ENCODE measurements around the gene RAP1A.

RAP1A gene

DNA sequence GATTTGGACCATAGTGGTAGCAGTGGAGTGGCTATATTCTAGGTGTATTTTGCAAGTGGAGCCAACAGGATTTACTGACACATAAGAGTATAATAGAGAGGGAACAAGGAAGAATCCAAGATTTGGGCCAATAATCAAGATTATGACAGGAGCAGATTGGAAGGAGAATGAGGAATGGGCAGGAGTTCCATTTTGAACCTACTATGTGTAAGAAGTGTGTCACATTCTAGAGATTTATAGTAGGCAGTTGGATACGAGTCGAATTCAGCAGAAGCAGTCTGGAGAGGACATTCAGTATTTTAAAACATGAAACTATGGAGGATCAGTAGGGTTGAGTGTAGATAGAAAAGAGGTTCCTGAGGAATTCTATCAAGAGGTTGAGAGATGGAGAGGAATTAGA lies 97.9 kb downstream of the RAP1A start:
- in situ Hi-C loops (cut with HindIII; ENCODE audit: low pct_ligation_motif_present, low sequenced_read_pairs) = no loop called here
- H3K4me3 ChIP-seq (ENCODE audit: low read depth, low read length) = no peak overlapping the region
- H3K27me3 ChIP-seq (replicated peaks) = no peaks in the 10 kb centered on the region
- no peak for DNase-seq
- H3K27ac ChIP-seq = no peak overlapping the region
- TF ChIP-seq, protein P1, sequence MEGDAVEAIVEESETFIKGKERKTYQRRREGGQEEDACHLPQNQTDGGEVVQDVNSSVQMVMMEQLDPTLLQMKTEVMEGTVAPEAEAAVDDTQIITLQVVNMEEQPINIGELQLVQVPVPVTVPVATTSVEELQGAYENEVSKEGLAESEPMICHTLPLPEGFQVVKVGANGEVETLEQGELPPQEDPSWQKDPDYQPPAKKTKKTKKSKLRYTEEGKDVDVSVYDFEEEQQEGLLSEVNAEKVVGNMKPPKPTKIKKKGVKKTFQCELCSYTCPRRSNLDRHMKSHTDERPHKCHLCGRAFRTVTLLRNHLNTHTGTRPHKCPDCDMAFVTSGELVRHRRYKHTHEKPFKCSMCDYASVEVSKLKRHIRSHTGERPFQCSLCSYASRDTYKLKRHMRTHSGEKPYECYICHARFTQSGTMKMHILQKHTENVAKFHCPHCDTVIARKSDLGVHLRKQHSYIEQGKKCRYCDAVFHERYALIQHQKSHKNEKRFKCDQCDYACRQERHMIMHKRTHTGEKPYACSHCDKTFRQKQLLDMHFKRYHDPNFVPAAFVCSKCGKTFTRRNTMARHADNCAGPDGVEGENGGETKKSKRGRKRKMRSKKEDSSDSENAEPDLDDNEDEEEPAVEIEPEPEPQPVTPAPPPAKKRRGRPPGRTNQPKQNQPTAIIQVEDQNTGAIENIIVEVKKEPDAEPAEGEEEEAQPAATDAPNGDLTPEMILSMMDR (IDR thresholded peaks at IDR 0.05; ENCODE audit: low read depth, low read length, missing control alignments) = no peak
- no peaks in the 10 kb centered on the region for H3K36me3 ChIP-seq (replicated peaks)

DNA sequence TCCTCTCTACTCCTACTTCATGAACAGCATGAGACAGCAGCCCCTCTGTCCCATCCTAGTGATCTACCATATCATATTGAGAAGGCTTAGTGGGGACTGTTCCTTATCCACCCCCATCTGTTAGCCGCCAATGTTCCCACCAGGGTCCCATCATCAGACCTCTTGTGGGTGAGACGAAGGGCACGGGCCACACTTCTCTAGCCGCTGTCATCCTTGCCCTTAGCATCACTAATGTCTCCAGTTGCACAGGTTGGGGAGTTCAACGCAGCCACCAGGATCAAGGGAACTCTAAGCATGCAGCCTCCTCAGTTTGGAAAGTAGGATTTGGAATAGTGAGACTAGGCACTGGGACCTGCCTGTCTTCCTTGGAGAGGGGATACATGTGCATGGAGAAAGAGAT lies 99.5 kb downstream of the RAP1A start:
- TF ChIP-seq, protein P1 (IDR thresholded peaks at IDR 0.05; ENCODE audit: low read depth, low read length, missing control alignments) = no peak
- no peak overlapping the region for H3K27ac ChIP-seq
- no peak overlapping the region for H3K4me3 ChIP-seq (ENCODE audit: low read depth, low read length)
- no peaks in the 10 kb centered on the region for H3K27me3 ChIP-seq (replicated peaks)
- DNase-seq = no peak
- in situ Hi-C loops (cut with HindIII; ENCODE audit: low pct_ligation_motif_present, low sequenced_read_pairs) = no loop called here
- no peaks in the 10 kb centered on the region for H3K36me3 ChIP-seq (replicated peaks)

DNA sequence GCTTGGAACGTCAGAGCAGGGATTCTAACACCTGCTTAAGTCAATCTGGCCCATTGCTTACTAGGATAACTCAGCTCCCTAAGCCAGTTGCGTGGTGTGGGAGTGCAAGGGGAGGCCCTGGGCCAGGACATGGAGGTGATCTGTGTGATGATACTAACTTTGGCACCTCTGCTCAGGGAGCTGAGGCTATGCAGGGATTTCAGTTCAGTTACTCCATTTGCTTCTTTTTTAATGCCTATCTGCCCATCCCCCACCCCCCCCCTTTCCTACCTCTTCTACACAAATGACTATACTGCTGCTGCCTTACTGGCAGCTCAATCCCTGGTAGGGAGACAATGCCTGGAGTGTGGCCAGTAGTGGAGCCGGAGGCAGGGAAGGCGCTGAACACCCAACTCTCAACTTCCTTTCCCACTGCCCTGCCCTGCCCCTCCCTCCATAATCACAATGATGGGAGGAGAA lies 100.1 kb downstream of the RAP1A start:
- Histone ChIP-seq H3K27me3 (replicated peaks) (no peaks in the 10 kb centered on the region), H3K36me3 (replicated peaks) (no peaks in the 10 kb centered on the region), H3K4me3 (ENCODE audit: low read depth, low read length) (no peak overlapping the region), H3K27ac (no peak overlapping the region)
- in situ Hi-C loops (cut with HindIII; ENCODE audit: low pct_ligation_motif_present, low sequenced_read_pairs) = no loop called here
- TF ChIP-seq, protein P1 (IDR thresholded peaks at IDR 0.05; ENCODE audit: low read depth, low read length, missing control alignments) = no peak
- DNase-seq = no peak

- in situ Hi-C loops (cut with HindIII; ENCODE audit: low pct_ligation_motif_present, low sequenced_read_pairs) = no loop called here
- H3K4me3 ChIP-seq (ENCODE audit: low read depth, low read length) = no peak overlapping the region
These were observed 100.8 kb downstream of the RAP1A start for GRCh38 chr1:111720274-111720976.

GRCh38 chr1:111720977-111721786 lies 101.6 kb downstream of the RAP1A start:
- Histone ChIP-seq H3K27ac (no peak overlapping the region), H3K36me3 (replicated peaks) (no peaks in the 10 kb centered on the region), H3K27me3 (replicated peaks) (no peaks in the 10 kb centered on the region), H3K4me3 (ENCODE audit: low read depth, low read length) (no peak overlapping the region)
- no peak for DNase-seq
- in situ Hi-C loops (cut with HindIII; ENCODE audit: low pct_ligation_motif_present, low sequenced_read_pairs) = no loop called here
- TF ChIP-seq, protein P1 (IDR thresholded peaks at IDR 0.05; ENCODE audit: low read depth, low read length, missing control alignments) = no peak

More at GRCh38 chr1:111720274-111720976, 100.8 kb downstream of the RAP1A start:
- no peak for DNase-seq
- Histone ChIP-seq H3K36me3 (replicated peaks) (no peaks in the 10 kb centered on the region), H3K27ac (no peak overlapping the region), H3K27me3 (replicated peaks) (no peaks in the 10 kb centered on the region)
- TF ChIP-seq, protein P1 (IDR thresholded peaks at IDR 0.05; ENCODE audit: low read depth, low read length, missing control alignments) = no peak
